DOHH2 (cell line): ENCODE results near the gene PSMB1.

Experiments
- H3F3A ChIP-seq: fragments of 200-600 bp; sonication (generic), shearing (Covaris generic); 2 replicates; pipeline ENCODE4 v1.6.0; 2016; ENCODE audit warnings: antibody characterized with exemption, mild to moderate bottlenecking; ENCODE audit not compliant: control insufficient read depth, insufficient read depth
- H3K27ac ChIP-seq: fragments of 200-600 bp; sonication (generic); 2 replicates; pipeline ENCODE4 v1.5.1; 2014; ENCODE audit warnings: low read depth, mild to moderate bottlenecking, low read length, moderate library complexity
- H3K27me3 ChIP-seq: fragments of 200-600 bp; sonication (generic); 2 replicates; pipeline ENCODE4 v1.6.1; 2014; ENCODE audit warnings: mild to moderate bottlenecking, low read length, mixed read lengths; ENCODE audit not compliant: control insufficient read depth
- H3K36me3 ChIP-seq: fragments of 200-600 bp; sonication (generic); 2 replicates; pipeline ENCODE4 v1.6.1; 2014; ENCODE audit warnings: mild to moderate bottlenecking, low read length, moderate library complexity, mixed read lengths; ENCODE audit not compliant: control insufficient read depth
- H3K4me1 ChIP-seq: fragments of 200-600 bp; sonication (generic); 2 replicates; pipeline ENCODE4 v1.6.1; 2014; ENCODE audit warnings: mild to moderate bottlenecking, low read length, mixed read lengths; ENCODE audit not compliant: control insufficient read depth
- H3K4me2 ChIP-seq: fragments of 200-600 bp; sonication (generic); 2 replicates; pipeline ENCODE4 v1.6.0; 2014; ENCODE audit warnings: mild to moderate bottlenecking, low read length, moderate library complexity
- H3K4me3 ChIP-seq: fragments of 200-600 bp; sonication (generic); 2 replicates; pipeline ENCODE4 v1.5.1; 2014; ENCODE audit warnings: mild to moderate bottlenecking, low read length, mixed read lengths
- H3K79me2 ChIP-seq: fragments of 200-600 bp; sonication (generic); 2 replicates; pipeline ENCODE4 v1.6.1; 2014; ENCODE audit warnings: mild to moderate bottlenecking, low read length, mixed read lengths; ENCODE audit not compliant: control insufficient read depth
- H3K9me2 ChIP-seq: fragments of 200-600 bp; sonication (generic); replicated peaks from 2 replicates; pipeline ENCODE4 v1.6.1; 2014; ENCODE audit warnings: mild to moderate bottlenecking, low read length, mixed read lengths; ENCODE audit not compliant: control insufficient read depth
- H3K9me3 ChIP-seq: fragments of 200-600 bp; sonication (generic); 2 replicates; pipeline ENCODE4 v1.6.1; 2014; ENCODE audit warnings: antibody characterized with exemption, low read length, mixed read lengths; ENCODE audit not compliant: control insufficient read depth, insufficient read depth
- H4K20me1 ChIP-seq: fragments of 200-600 bp; sonication (generic); 2 replicates; pipeline ENCODE4 v1.6.0; 2014; ENCODE audit warnings: low read depth, mild to moderate bottlenecking, antibody characterized with exemption, low read length, moderate library complexity; ENCODE audit not compliant: control insufficient read depth, insufficient read depth
- EZH2phosphoT487 ChIP-seq: fragments of 200-600 bp; sonication (generic); IDR thresholded peaks from 2 replicates; pipeline ENCODE4 v1.6.1; 2017; ENCODE audit warnings: borderline replicate concordance, mild to moderate bottlenecking, antibody characterized with exemption, low read length, moderate library complexity, mixed read lengths
- TF ChIP-seq, protein P1 (sequence below): fragments of 200-600 bp; sonication (generic); IDR thresholded peaks from one replicate; pipeline ENCODE4 v1.5.1; 2014; ENCODE audit warnings: antibody characterized with exemption, mild to moderate bottlenecking, low read depth, low read length; ENCODE audit not compliant: poor library complexity, severe bottlenecking

Gene PSMB1

DNA sequence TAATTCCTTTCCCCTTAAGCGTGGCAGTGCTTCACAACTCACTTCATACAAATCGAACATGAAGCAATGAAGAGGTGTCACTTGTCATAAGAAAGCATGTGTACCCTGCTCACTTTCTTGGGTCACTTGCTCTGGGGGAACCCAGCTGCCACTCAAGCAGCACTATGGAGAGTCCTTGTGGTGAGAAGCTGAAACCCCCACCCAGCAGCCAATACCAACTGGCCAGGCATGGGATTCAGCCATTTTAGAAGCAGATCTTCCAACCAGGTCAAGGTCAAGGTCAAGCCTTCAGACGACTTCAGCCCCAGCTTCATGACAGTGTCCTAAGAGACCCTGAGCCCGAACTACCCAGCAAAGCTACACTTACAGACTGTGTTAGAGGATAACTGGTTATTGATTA is 62.8 kb downstream of the PSMB1 start:
- H3K27me3 ChIP-seq, result no peaks in the 10 kb centered on the region
- no peaks in the 10 kb centered on the region for H4K20me1 ChIP-seq
- H3K27ac ChIP-seq, result no peak overlapping the region
- H3K4me1 ChIP-seq, result no peaks in the 10 kb centered on the region
- no peaks in the 10 kb centered on the region for H3K9me2 ChIP-seq
- no peaks in the 10 kb centered on the region for H3K9me3 ChIP-seq
- no peaks in the 10 kb centered on the region for H3K36me3 ChIP-seq
- TF ChIP-seq EZH2phosphoT487, result no peak
- TF ChIP-seq, protein P1, sequence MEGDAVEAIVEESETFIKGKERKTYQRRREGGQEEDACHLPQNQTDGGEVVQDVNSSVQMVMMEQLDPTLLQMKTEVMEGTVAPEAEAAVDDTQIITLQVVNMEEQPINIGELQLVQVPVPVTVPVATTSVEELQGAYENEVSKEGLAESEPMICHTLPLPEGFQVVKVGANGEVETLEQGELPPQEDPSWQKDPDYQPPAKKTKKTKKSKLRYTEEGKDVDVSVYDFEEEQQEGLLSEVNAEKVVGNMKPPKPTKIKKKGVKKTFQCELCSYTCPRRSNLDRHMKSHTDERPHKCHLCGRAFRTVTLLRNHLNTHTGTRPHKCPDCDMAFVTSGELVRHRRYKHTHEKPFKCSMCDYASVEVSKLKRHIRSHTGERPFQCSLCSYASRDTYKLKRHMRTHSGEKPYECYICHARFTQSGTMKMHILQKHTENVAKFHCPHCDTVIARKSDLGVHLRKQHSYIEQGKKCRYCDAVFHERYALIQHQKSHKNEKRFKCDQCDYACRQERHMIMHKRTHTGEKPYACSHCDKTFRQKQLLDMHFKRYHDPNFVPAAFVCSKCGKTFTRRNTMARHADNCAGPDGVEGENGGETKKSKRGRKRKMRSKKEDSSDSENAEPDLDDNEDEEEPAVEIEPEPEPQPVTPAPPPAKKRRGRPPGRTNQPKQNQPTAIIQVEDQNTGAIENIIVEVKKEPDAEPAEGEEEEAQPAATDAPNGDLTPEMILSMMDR, result no peak
- H3K4me3 ChIP-seq, result no peak overlapping the region
- no peak overlapping the region for H3K4me2 ChIP-seq
- no peaks in the 10 kb centered on the region for H3K79me2 ChIP-seq
- H3F3A ChIP-seq, result no peaks in the 10 kb centered on the region

- H3K36me3 ChIP-seq, result no peaks in the 10 kb centered on the region
- no peaks in the 10 kb centered on the region for H3F3A ChIP-seq
- H3K27ac ChIP-seq, result no peak overlapping the region
- no peaks in the 10 kb centered on the region for H3K27me3 ChIP-seq
- no peaks in the 10 kb centered on the region for H4K20me1 ChIP-seq
- H3K79me2 ChIP-seq, result no peaks in the 10 kb centered on the region
- H3K4me2 ChIP-seq, result no peak overlapping the region
- no peaks in the 10 kb centered on the region for H3K9me2 ChIP-seq
- H3K9me3 ChIP-seq, result no peaks in the 10 kb centered on the region
- H3K4me3 ChIP-seq, result no peak overlapping the region
- H3K4me1 ChIP-seq, result no peaks in the 10 kb centered on the region
- no peak for TF ChIP-seq EZH2phosphoT487
- TF ChIP-seq, protein P1, result no peak
Observed at GRCh38 chr6:170489836-170490235, 63.3 kb downstream of the PSMB1 start.

DNA sequence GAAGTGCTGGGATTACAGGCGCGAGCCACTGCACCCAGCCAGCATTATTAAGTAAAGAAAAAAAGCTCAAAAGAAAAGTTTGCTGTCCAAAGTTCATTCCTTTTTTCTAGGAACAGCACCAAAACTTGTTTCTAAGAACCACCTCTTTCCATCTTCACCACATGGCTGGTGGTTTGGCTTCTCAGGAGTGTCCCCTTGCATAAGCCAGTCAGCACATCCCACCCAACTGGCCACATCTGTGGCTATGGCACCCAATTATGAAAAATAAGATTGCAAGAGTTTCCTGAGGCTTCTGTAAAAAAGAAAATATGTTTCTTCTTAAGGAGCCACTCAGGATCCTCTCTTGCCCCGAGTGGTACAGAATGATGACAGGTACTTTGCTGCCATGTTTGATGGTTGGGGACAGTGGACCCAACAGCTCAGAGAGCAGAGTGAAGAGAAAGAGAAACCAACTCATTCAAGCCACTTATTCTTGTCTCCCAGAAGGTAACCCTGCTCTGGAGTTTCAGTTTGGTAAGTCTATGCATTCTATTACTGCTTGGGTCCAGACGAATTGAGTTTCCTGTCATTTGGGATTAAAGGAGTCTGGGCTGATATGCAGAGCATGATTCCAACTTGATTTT is 65.3 kb downstream of the PSMB1 start:
- H3K4me1 ChIP-seq, result no peaks in the 10 kb centered on the region
- no peak overlapping the region for H3K4me3 ChIP-seq
- H3K36me3 ChIP-seq, result no peaks in the 10 kb centered on the region
- no peak overlapping the region for H3K4me2 ChIP-seq
- no peaks in the 10 kb centered on the region for H3F3A ChIP-seq
- no peaks in the 10 kb centered on the region for H3K27me3 ChIP-seq
- no peak overlapping the region for H3K27ac ChIP-seq
- H3K9me3 ChIP-seq, result no peaks in the 10 kb centered on the region
- no peaks in the 10 kb centered on the region for H3K9me2 ChIP-seq
- no peaks in the 10 kb centered on the region for H4K20me1 ChIP-seq
- TF ChIP-seq, protein P1, result no peak
- no peak for TF ChIP-seq EZH2phosphoT487
- no peaks in the 10 kb centered on the region for H3K79me2 ChIP-seq
